GM19239 (cell line): ENCODE data around the gene SORT1.
"Not testable (repeated sequence)": the region's sequence is repeated elsewhere in the genome, so short reads cannot be mapped to it uniquely, and the experiment has no call there.

Experiments
- DNase-seq: peaks from one replicate; pipeline ENCODE4 v3.0.0; 2011; ENCODE audit warnings: low spot score; ENCODE audit not compliant: insufficient read length
- FAIRE-seq: peaks from 2 replicates; lab custom pipeline; 2011; peaks lifted over from hg19 to GRCh38; lab: Jason Lieb, UNC

The SORT1 gene

DNA sequence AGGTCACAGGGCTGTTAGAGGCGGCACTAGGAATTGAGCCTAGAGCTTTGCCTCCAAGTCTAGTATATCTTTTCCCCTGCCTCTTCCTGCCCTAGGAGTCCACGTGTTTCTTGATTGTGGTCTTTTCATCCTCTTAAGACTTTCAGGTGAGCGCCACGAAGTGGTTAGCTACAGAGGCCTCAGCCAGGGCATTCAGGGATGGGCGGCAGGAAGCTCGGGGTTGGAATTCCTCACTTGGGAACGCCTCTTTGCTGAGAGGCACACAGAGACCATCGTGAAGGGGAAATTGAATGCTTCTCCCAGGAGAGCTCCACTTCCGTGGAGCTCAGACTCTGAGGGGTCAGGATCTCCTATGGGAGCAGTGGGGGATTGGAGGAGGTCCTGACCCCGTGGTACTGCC, 91.7 kb downstream of the SORT1 start:
- FAIRE-seq, DNase-seq: not testable (repeated sequence)

DNA sequence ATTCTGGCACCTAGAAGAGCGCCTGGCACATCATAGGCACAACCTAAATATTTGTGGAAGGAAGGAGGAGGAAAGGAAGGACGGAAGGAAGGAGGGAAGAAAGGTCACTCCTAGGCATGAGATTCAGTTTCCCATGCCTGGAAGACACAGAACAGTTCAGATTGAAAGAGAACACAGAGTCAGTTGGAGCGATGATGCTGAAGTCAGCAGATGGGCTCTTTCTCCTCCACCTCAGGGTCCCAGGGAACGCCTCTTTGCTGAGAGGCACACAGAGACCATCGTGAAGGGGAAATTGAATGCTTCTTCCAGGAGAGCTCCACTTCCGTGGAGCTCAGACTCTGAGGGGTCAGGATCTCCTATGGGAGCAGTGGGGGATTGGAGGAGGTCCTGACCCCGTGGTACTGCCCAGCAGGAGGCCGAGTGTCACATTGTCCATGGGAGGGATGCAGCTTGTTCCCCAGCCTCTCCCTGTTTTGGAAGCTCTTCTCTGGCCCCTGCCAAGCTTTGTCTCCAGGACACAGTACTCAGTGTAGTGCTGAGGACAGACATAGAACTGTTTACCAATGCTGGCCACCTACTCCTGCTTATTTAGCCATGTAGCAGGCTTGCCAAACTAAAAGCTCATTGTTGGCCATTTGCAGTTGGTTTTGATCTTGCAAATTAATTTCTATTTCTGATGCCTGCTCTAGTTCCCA, 93.3 kb downstream of the SORT1 start:
- FAIRE-seq: no peak
- DNase-seq: no peak

DNA sequence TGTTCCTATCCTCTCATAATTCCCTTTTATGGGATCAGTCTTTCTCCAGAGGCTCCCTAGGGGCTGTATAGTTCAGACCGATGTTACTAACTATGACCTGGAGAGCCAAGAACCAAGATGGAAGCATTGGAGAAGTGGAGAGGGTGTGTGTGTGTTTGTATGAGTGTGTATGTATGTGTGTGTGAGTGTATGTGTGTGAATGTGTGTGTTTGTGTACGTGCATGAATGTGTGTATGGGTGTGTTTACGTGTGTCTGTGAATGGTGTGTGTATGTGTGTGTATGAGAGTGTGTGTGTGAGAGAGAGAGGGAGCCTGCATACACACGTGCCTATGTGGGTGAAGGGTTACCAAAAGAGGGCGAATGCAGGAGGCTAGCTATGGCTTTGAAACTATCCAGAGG, 95.8 kb downstream of the SORT1 start:
- DNase-seq: no peak
- no peak for FAIRE-seq

DNA sequence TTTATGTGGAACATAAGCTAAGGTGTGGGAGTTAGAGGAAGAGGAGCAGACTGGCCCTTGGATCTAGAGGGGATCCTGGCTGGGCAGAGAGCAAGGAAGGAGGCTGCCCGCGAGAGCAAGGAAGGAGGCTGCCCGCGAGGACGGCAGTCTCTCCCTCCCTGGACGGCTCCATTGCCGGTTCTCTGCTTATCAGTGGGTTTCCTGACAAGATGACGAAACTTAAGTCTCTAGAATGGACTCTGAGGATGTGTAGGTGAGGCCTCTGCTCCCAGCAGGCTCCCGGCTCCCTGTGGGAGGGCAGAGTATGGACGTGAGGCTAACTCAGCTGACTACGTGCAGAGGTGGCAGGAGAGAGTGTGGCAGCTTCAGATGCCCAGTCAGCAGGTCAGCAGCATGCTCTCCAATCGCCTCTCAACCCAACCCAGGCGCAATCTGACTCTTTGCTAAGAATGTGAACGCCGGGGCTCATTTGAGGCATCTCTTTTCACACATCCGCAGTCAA, 97.0 kb downstream of the SORT1 start:
- DNase-seq (no peak), FAIRE-seq (no peak)

DNA sequence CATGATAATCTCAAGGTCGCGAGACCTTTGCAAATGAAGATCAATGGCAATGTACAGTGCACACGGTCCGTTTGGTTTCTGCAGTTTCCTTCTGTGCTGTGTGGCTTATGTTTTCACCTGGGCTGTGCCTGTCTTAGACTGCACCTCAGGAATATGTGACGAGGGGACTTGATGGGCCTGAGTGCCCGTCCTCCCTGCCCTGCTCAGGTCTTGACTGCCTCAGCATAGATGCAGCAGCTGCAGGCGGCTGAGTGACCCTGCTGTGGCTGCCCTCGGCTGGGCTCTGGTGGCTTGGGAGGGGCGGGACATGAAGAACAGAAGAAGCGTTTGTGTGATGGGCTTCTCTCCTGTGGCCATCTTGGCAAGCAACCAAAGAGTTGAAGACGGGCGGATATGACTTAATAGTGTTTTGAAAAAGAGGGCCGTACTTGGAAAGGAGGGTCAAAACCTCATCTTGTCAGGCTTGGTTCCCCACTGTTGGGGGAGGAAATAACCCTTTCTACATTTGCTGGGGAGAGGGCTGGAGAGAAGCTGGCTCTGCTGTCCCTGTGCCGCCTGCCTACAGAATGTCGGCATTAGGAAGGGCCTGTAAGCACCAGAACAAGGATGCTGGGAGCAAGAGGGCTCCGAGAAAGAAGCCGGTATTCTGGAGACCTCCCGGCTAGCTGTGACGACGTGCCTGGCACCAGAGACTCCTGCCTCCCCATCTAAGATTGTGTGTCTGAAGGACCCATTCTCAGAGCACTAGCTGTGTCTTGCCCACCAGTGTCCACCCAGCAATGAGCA, 98.0 kb downstream of the SORT1 start:
- no peak for FAIRE-seq
- DNase-seq: no peak

DNA sequence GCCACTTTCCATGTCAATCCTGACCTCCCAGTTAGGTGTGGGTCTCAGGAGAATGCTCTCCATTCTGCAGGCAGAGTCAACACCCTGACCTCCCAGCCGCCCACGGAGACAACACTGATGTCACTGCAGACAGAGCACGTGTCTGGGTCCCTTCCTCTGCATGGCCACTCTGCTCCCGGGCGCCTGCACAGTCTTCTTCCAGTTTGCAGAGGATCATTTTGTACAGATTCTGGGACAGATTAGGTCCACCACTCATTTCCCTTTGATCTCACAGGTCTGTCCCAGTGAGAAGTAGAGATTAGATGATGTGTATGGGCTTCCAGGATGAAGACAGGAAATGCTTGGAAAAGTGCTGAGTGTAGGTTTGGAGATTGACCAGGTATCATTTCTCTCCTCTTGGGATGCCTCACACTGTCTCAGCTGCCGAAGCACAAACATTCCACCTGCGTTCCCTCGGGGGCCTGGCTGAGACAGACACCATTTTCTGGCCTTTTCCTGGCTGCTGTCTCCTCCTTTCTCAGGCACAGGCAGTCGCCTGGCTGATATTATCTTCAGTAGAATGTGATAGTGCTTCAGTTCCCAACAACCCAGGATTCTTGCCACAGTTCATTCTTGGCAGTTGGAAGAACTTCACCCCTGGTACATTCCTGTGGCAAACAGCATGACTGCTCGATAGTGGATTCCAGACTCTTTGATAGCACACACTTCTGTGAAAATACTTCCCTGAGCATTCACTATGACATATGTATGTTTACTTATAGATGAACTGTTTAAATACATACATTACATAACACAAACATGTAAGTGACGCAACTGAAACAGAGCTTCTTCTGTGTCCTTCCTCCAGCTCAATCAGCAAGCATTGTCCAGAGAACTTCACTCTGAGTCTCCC, 98.8 kb downstream of the SORT1 start:
- no peak for FAIRE-seq
- DNase-seq: no peak

DNA sequence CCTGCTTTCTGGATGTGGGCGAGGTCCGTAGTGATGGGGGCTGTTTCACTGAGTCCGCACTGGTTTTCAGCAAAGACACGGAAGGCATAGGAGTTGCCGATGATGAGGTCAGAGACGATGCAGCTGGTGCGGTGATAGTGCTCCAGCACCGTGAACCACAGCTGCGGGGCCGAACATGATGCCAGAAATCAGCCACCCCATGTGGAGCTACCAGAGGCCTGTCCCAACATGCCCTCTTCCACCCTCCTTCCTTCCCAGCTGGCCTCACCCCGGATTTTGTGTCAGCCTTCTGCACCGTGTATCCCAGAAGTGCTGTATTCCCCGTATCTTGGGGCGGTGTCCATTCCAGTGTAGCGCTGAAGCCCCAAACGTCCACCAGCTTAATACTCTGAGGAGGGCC, 100.9 kb downstream of the SORT1 start:
- DNase-seq (no peak), FAIRE-seq (no peak)

DNA sequence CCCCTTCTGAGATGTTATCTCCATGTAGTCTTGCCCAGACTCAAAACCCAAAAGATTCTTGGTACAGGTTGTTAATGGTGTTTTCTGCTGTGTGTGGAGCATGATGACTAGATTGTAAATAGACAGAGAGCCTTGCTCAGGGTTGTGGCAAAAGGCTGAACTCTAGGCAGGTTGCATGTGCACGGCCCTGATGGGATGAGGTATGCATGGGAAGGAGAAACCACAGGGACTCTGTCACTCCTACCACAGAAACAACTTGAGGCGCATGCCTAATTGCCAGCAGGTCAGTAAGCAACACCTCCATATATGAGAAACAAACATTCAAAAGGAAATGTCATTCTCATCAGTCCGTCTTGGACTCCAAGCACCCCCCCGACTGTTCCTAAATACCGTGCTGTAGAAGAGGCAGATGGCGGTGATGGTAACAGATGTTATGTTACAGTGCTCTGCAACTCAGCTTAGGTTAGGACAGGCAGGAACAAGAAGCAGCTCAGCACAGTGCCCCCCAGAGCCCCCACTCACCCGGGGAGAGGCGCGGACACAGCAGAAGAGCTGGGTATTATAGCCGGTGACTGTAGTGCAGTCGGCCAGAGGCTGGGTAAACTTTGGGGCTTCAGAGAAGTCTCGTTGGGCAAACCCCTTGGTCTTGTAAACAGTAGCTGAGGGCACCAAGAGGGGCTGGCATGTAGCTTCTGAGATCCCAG, 101.9 kb downstream of the SORT1 start:
- FAIRE-seq: no peak
- DNase-seq: no peak

DNA sequence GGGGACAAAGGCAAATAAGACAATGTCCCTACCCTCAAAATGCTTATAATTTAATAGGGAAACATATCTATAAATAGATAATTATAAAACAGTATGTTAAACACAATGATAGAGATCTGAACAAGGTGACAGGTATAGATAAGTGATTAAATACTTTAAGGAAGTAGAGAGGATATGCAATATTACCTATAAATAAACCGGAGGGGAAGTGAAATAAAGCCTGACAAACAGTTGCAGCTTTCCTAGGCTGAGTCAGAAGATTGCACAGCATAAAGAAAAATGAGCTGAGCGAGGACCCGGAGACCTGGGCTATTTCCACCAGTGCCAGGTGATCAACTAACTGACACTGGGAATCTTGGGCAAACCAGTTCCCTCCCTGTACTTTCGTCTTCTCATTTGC, 103.2 kb downstream of the SORT1 start:
- FAIRE-seq (no peak), DNase-seq (no peak)

DNA sequence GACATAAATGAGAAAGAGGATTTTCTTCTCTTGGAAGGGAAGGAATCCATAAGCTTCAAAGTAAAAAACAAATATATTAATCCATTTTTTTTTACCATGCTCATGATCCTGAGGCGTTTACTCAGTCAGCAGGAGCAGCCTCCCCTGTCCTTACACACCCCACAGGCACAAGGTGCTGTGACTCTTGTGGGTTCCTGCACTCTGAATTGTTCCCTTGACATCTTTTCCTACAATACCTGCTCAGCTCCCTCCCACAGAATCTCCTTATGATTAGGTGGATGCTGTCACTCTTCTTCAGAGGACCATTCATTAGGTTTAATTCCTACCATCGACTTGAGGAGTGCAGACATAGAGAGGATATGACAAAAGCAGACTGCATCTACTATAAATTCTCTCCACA, 104.7 kb downstream of the SORT1 start:
- DNase-seq: no peak
- no peak for FAIRE-seq

DNA sequence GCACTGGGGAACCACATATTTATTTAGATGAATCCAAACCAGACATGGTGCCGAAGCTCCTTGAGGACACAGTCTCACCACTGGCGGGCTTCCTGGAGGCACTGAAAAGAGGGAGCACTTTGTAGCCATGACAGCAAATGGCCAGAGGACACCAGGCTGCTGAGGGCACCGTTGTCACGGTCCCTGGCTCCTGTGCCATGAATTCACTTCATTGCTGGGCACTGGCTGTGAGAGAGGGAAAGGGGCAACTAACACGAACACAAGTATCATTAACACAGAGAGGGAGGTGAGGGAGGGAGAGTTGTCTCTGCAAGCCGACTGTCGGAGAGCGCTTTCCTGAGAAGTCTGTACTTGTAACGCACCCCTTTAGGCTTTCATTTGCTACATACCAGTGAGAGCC, 105.4 kb downstream of the SORT1 start:
- no peak for FAIRE-seq
- no peak for DNase-seq

DNA sequence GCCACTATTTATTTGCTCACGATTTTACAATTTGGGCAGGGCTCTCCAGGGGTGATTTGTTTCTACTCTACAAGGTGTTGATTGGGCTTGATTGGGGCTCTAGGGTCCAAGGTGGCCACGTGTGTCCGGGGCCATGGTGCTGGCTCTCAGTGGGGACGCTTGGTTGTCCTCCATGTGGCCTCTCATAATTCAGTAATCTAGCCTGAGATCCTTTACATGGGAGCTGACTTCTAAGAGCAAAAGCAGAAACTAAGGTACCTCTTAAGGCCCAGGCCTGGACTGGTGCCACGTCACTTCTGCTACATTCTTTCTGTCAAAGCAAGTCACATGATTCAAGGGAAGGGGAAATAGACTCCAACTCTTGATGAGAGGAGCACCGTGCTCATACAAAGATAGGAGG, 106.7 kb downstream of the SORT1 start:
- no peak for FAIRE-seq
- DNase-seq: no peak

DNA sequence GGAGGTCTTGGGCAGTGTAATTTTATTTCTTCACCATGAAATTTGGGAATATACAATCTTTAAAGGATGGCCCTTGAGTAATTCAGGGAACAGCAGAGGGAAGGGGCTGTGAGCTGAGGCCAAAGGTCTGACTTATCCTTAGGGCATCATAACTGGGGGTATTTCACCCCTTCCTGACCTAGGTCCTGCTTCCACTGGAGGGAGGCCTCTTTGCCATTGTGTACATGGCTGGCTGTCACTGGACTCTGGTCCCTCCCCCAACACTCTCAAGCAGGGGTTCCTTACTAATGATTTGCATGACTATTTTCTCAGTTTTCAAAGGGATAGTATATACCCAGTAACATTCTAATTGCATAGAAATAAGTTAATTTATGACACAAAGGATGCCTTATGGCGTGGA, 107.6 kb downstream of the SORT1 start:
- DNase-seq (no peak), FAIRE-seq (no peak)

DNA sequence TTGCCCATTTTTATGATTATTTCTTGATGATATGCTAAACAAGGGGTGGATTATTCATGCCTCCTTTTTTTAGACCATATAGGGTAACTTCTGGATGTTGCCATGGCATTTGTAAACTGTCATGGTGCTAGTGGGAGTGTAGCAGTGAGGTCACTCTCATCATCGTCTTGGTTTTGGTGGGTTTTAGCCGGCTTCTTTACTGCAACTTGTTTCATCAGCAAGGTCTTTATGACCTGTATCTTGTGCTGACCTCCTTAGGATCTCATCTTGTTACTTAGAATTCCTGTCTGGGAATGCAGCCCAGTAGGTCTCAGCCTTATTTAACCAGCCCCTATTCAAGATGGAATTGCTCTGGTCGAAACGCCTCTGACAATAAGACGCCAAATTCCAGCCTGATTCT, 111.0 kb downstream of the SORT1 start:
- not testable (repeated sequence) for FAIRE-seq, DNase-seq

DNA sequence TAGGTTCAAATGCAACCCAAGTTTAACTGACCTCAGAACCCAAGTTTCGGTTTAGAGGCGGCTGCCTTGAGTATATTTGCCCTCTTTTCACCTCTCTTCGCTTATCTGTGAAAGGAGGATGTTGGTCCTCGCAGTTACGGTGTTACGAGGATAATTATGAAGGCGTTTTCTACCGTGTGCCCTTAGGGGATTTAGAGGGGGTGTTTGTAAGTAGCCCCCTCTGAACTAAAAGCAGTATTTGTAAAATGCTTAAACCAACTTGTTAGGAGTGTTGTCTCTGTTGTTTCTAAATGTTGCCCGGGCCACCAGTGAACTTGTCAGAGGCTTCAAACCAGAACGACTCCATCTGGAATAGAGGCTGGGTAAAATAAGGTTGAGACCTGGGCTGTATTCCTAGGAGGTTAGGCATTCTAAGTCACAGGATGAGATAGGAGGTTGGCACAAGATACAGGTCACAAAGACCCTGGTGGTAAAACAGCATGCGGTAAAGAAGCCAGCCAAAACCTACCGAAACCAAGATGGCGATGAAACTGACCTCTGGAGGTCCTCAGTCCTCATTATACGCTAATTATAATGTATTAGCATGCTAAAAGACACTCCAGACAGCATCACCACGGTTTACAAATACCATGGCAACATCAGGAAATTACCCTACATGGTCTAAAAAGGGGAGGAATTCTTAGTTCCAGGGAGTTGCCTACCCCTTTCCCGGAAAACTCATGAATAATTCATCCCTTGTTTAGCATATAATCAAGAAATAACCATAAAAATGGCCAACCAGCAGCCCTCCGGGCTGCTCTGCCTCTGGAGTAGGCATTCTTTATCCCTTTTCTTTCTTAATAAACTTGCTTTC, 113.7 kb downstream of the SORT1 start:
- no peak for DNase-seq

DNA sequence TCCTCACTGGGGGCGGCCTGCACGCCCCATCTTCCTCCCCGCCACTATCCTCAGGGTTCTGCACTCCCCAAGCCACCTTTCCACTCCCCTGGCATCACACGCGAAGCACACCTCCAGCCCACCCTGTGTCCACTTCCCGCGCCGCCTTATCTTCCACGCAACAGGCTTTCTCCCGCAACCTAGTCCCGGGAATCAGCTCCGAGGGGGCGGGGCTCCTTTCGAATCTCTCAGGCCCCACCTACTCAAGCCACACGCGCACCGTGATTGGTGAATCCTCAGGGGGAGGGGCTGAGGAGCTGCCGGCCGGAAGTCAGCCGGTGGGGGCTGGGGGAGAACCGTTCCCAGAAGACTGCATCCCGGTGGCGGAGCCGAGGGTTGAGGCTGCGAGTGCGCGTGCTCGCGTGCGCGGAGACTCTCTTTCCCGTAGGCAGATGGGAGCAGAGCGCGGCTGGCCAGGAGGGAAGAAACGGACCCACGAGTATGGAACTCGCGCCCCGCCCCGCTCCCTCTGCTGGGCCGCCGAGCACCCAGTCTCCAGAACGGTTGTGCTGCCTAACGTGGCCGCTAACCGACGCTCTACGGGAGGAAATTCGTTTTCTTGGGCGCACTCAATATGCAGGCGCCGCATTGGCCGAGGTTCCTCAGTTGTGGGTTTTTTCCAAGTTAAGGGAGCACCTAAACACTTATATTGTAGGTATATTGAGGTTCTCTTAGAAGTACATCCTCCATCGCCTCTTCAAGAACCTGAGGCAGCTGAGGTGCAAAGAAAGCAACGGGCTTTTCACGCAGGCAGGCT, 114.6 kb downstream of the SORT1 start, which contains the start of gene PSRC1:
Gene PSRC1 (minus strand): TSS at position 194 of the 796 bp plus-strand sequence.
- peak; percentile 95 for DNase-seq
- peak; percentile 97 for FAIRE-seq

More for the DNA sequence above, 113.7 kb downstream of the SORT1 start:
- FAIRE-seq: peak; percentile 48

DNA sequence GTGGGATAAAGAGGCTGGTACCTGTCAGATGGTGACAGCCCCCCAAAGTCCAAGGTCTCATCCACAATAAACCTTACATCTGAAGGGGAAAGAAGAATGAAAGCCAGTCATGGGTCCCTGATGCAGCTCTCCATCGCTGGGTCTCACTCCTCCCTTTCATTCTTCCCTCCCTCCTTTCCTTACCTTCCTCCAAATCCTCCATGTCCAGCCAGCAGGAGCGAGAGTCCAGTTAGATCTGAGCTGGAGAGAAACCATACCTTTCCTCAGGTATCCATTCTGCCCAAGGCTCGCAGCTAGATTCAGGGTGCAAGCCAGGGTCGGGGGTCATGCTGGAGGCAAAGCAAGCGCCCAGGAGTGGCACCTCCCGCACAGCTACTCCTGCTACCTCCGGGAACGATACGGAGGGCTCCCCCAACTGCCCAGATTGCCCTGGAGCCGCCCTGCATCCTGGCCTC, 115.2 kb downstream of the SORT1 start:
- DNase-seq: no peak
- FAIRE-seq: no peak
